Measurements from ENCODE around the gene PTPRN2.
"Not testable (repeated sequence)": the region's sequence is repeated elsewhere in the genome, so short reads cannot be mapped to it uniquely, and the experiment has no call there.

Gene PTPRN2

GRCh38 chr7:158587162-158588084 lies at the start of gene PTPRN2:
TSS of gene PTPRN2 (minus strand) at chr7:158587823.
- no peak for DNase-seq

- DNase-seq, result no peak
Measured at GRCh38 chr7:158633055-158633956, 45.7 kb upstream of the PTPRN2 start.

- DNase-seq, result no peak
Measured at GRCh38 chr7:158631574-158632195, 44.1 kb upstream of the PTPRN2 start.

GRCh38 chr7:158626289-158626688 lies 38.7 kb upstream of the PTPRN2 start:
- not testable (repeated sequence) for DNase-seq

GRCh38 chr7:158623241-158623640 lies 35.6 kb upstream of the PTPRN2 start:
- no peak for DNase-seq

GRCh38 chr7:158620839-158621441 lies 33.3 kb upstream of the PTPRN2 start:
- no peak for DNase-seq

GRCh38 chr7:158620418-158620817 lies 32.8 kb upstream of the PTPRN2 start:
- DNase-seq, result no peak

GRCh38 chr7:158618745-158619140 lies 31.1 kb upstream of the PTPRN2 start:
- DNase-seq, result no peak

- DNase-seq, result no peak
Measured at GRCh38 chr7:158617737-158618128, 30.1 kb upstream of the PTPRN2 start.

GRCh38 chr7:158616050-158616449 lies 28.4 kb upstream of the PTPRN2 start:
- no peak for DNase-seq

- DNase-seq, result no peak
Measured at GRCh38 chr7:158614700-158615099, 27.1 kb upstream of the PTPRN2 start.

- DNase-seq, result no peak
Measured at GRCh38 chr7:158613481-158613880, 25.9 kb upstream of the PTPRN2 start.

GRCh38 chr7:158612546-158612945 lies 24.9 kb upstream of the PTPRN2 start:
- no peak for DNase-seq

- DNase-seq, result no peak
Measured at GRCh38 chr7:158611541-158611940, 23.9 kb upstream of the PTPRN2 start.

- no peak for DNase-seq
Measured at GRCh38 chr7:158609313-158609974, 21.8 kb upstream of the PTPRN2 start.

- DNase-seq, result no peak
Measured at GRCh38 chr7:158607563-158607962, 19.9 kb upstream of the PTPRN2 start.

GRCh38 chr7:158606671-158607424 lies 19.2 kb upstream of the PTPRN2 start:
- no peak for DNase-seq

GRCh38 chr7:158606129-158606528 lies 18.5 kb upstream of the PTPRN2 start:
- no peak for DNase-seq

GRCh38 chr7:158603773-158604755 lies 16.4 kb upstream of the PTPRN2 start:
- DNase-seq, result no peak
